NCI-H1436 (cell line): ENCODE results near the gene CFTR.
"Not testable (repeated sequence)": the region's sequence is repeated elsewhere in the genome, so short reads cannot be mapped to it uniquely, and the experiment has no call there.

Experiments
- DNase-seq: peaks from one replicate; lab custom pipeline; 2025; lab: John Stamatoyannopoulos, UW

The CFTR gene

GRCh38 chr7:117479225-117480054 lies at the start of gene CFTR:
CFTR (plus strand) TSS chr7:117480025; CDS start chr7:117480095, 70 bp downstream.
- DNase-seq, result no peak

- no peak for DNase-seq
Observed at GRCh38 chr7:117435475-117436043, 44.3 kb upstream of the CFTR start.

DNA sequence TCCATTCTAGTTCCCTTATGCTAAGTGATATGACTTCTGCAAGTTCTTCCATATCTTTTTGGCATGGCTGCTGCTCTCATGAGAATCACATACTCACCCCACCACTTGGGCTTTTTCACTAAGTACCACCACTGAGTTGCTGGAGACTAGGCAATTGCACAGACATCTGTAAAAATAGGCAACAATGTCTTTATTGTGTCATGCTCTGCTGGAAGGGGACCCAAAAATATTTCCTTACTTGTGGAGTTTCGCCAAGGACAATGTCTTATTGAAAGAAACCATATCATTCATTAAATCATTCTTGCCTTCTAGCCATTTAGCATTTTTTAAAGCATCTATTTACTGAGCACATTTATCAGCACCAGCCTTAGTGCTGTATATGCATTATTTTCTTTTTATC lies 35.2 kb upstream of the CFTR start:
- DNase-seq, result no peak

GRCh38 chr7:117445206-117445605 lies 34.6 kb upstream of the CFTR start:
- no peak for DNase-seq

DNA sequence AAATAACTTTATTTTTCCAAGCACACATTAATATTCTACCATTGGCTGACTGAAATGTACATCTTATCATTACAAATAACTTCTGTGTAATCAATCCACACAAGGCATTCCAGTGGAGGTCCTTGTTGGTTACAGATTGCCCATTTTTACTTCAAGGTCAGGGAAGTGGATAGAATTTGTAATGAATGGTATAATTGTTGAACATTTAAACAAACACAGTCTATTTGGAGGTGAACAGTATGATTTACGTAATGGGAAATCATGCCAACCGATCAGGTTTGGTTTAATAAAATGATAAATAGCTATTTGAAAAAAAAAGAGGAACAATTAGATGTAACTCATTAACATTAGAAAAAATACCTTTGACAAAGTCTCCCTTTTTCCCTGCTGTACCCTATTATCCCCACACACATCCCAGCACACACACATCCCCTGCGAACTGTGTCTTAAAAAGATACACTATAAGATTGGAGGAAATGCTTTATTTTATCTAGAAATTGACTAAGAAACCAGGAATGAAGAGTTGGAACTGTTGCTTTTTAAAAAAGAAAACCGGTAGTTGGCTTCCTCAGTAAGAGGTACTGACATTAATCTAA lies 33.5 kb upstream of the CFTR start:
- no peak for DNase-seq

DNA sequence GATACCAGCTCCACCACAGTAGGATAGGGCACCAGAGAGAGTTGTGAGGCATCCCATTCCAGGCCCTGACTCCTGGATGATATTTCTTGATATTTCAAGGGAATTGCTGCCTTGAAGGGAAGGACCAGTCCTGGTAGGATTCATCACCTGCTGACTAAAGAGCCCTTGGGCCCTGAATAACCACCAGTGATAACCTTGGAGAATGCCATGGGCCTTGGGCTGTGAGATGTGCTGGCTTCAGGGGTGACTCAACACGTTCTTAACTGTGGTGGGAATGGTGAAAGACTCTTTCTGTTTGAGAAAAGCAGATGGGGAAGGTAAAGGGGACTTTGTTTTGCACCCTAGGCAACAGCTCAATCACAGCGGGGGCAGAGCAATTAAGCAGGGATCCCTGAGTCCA lies 31.2 kb upstream of the CFTR start:
- DNase-seq, result no peak

GRCh38 chr7:117458977-117459583 lies 20.7 kb upstream of the CFTR start:
- DNase-seq, result no peak

DNA sequence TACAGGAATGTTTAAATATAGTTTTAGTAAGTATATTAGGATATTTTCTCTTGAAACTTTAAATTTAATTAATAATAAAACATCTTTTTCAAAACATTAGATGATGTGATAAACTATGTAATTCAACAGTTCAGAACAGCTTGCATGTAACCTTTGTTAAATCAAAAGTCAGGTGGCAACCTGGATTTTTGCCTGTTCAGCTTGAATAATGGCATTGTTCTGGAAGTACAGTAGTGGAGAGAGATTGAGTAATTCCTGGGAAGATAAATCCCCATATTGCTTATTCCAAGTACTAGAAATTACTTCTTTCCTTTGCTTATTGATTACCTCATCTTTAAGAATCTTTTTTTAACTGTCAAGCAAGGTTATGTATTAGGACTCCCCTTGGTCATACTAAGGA lies 20.1 kb upstream of the CFTR start:
- no peak for DNase-seq

DNA sequence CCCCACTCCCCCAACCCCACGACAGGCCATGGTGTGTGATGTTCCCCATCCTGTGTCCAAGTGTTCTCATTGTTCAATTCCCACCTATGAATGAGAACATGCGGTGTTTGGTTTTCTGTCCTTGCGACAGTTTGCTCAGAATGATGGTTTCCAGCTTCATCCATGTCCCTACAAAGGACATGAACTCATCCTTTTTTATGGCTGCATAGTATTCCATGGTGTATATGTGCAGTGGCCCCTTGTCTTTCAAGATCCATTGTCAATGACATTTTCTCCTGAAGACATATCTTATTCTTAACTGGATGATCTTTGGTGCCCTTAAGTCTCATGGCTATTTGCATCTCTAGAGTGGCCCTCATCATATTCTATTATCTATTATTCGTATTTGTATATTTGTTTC lies 19.0 kb upstream of the CFTR start:
- DNase-seq, result not testable (repeated sequence)

DNA sequence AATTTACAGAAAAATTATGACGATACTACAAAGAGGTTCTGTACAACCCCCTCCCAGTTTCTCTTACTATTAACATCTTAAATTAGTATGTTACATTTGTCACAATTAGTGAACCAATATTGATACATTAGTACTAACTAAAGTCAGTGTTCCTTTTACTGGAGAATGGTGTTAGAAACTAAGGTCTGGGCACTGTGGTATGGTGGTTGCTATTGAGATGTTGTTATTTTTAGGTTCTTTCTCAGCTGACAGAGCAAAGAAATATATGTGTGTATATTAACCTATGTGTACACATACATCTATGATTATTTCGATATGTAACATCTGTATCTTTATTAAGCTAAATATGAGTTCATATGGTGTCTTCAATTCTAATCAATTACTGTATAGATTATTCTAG lies 11.7 kb upstream of the CFTR start:
- DNase-seq, result no peak

GRCh38 chr7:117470777-117471176 lies 9.0 kb upstream of the CFTR start:
- DNase-seq, result no peak

GRCh38 chr7:117472335-117472734 lies 7.5 kb upstream of the CFTR start:
- no peak for DNase-seq

GRCh38 chr7:117476557-117477215 lies 3.1 kb upstream of the CFTR start:
- DNase-seq, result no peak

DNA sequence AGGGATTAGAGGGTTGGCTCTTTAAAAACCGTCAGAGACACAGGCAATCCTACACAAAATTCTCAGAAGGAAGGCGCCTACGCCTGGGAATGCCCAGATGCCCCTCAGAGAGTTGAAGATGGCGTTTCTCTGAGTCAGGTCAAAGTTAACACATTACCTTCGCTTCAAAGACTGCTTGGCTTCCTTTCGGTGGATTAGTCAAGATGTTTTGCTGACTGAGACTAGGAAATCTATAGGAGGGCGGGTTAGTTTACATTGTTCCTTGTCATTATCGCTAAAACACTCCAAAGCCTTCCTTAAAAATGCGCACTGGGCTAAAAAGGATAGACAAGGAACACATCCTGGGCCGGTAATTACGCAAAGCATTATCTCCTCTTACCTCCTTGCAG lies 995 bp upstream of the CFTR start:
- no peak for DNase-seq

GRCh38 chr7:117480055-117480362 lies 184 bp downstream of the CFTR start:
- DNase-seq, result no peak

GRCh38 chr7:117480978-117481377 lies 1.2 kb downstream of the CFTR start:
- no peak for DNase-seq

GRCh38 chr7:117485118-117485620 lies 5.3 kb downstream of the CFTR start:
- DNase-seq, result no peak

DNA sequence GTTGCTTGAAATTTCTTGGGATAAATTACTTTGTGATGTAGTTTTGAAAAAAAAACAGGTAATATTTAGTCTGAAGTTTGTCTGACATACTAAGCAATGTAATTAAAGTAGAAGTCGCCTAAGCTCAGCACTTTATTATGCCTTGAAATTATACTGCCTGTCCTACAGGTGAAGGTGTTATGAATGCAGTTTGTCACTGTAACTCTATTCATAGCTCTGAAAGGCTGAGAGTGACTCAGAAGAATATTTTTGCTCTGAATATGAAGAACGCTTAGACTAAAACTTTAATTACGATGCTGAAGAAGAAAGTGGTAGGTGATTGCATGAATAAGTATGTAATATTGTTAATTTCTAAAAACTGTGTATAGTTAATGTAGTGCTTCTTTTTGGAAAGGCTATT lies 9.2 kb downstream of the CFTR start:
- DNase-seq, result no peak

DNA sequence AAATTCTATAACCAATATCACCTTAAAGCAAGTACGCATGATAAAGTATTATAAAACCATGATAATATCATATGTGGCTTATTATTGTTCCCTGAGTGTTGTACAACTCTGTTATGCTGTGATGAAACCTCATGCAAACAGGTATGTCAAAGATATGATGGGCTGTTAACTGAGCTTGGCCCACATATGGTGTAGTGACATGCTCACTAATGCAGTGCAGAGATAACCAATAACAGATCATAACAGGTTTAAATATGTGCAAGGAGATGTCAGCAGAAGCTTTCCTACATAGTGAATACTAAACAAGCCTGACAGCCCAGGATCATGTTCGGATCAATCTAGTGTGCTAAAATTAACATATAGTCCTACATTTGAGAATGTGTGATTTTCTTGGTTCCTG lies 9.6 kb downstream of the CFTR start:
- DNase-seq, result no peak

- no peak for DNase-seq
Observed at GRCh38 chr7:117489911-117490310, 10.1 kb downstream of the CFTR start.

- no peak for DNase-seq
Observed at GRCh38 chr7:117492649-117493048, 12.8 kb downstream of the CFTR start.

- no peak for DNase-seq
Observed at GRCh38 chr7:117493460-117493859, 13.6 kb downstream of the CFTR start.
